ENCODE results near the gene ARHGAP23. TPM values are rescaled to one million over a fixed set of nuclear protein-coding genes. Genes with fewer than 3 reads are reported as not detected.

Gene ARHGAP23, protein sequence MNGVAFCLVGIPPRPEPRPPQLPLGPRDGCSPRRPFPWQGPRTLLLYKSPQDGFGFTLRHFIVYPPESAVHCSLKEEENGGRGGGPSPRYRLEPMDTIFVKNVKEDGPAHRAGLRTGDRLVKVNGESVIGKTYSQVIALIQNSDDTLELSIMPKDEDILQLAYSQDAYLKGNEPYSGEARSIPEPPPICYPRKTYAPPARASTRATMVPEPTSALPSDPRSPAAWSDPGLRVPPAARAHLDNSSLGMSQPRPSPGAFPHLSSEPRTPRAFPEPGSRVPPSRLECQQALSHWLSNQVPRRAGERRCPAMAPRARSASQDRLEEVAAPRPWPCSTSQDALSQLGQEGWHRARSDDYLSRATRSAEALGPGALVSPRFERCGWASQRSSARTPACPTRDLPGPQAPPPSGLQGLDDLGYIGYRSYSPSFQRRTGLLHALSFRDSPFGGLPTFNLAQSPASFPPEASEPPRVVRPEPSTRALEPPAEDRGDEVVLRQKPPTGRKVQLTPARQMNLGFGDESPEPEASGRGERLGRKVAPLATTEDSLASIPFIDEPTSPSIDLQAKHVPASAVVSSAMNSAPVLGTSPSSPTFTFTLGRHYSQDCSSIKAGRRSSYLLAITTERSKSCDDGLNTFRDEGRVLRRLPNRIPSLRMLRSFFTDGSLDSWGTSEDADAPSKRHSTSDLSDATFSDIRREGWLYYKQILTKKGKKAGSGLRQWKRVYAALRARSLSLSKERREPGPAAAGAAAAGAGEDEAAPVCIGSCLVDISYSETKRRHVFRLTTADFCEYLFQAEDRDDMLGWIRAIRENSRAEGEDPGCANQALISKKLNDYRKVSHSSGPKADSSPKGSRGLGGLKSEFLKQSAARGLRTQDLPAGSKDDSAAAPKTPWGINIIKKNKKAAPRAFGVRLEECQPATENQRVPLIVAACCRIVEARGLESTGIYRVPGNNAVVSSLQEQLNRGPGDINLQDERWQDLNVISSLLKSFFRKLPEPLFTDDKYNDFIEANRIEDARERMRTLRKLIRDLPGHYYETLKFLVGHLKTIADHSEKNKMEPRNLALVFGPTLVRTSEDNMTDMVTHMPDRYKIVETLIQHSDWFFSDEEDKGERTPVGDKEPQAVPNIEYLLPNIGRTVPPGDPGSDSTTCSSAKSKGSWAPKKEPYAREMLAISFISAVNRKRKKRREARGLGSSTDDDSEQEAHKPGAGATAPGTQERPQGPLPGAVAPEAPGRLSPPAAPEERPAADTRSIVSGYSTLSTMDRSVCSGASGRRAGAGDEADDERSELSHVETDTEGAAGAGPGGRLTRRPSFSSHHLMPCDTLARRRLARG (N-terminal part only)
- 37.4 to 54.9 TPM (median 48.2 TPM) in 5 replicates for total RNA-seq (2022; extraction: Qiagen RNA extraction)

DNA sequence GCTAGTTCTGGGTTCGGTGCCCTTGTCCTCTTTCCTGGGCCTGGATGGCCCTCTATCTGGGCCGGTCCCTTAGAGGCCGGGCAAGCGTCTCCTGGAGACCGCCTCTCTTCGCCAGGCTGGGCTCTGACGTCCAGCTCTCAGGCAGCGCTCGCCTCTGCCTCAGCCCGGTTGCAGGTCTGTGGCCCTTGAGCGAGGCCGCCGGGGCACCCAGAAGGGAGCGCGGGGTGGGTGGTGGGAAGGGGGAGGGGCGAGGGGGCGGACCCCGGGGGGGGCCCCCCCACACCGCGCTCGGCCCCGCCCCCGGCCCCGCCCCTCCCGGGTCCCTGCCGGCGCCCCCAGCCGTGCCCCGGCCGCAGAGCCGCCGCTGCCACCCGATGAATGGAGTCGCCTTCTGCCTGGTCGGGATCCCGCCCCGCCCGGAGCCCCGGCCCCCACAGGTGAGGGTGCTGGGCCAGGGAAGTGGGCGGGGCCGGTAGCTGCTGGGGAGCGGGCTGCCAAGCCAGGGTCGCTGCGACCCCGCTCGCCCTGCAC, at the start of gene ARHGAP23:
ARHGAP23 (plus strand) TSS at position 353 of the 531 bp plus-strand sequence; CDS start at position 375, 22 bp downstream.

Other genes with a start within 250 kb of the ARHGAP23 start
- not detected in 5 replicates for gene TBC1D3, start 235.9 kb upstream of the ARHGAP23 start, total RNA-seq (2022; extraction: Qiagen RNA extraction)
- gene MRPL45, start 131.3 kb upstream of the ARHGAP23 start, total RNA-seq (2022; extraction: Qiagen RNA extraction) = 59.4 to 67.6 TPM (median 62.0 TPM) in 5 replicates
- 0.02 to 0.06 TPM (median 0.03 TPM) in 5 replicates for gene GPR179, start 84.5 kb upstream of the ARHGAP23 start, total RNA-seq (2022; extraction: Qiagen RNA extraction)
- 12.0 to 16.5 TPM (median 15.2 TPM) in 5 replicates for gene SOCS7, start 76.6 kb upstream of the ARHGAP23 start, total RNA-seq (2022; extraction: Qiagen RNA extraction)
- gene SRCIN1, start 177.5 kb downstream of the ARHGAP23 start, total RNA-seq (2022; extraction: Qiagen RNA extraction) = 2.0 to 3.3 TPM (median 2.8 TPM) in 5 replicates
- 10.2 to 14.0 TPM (median 13.5 TPM) in 5 replicates for gene EPOP, start 246.5 kb downstream of the ARHGAP23 start, total RNA-seq (2022; extraction: Qiagen RNA extraction)